K562 (cell line): ENCODE data around the gene TTC33. TPM values are rescaled to one million over a fixed set of nuclear protein-coding genes. Genes with fewer than 3 reads are reported as not detected.

ENCODE experiments used
- ATAC-seq: fragments of 200-7000 bp; cut with Tn5 transposase; 3 replicates; pipeline ENCODE4 v1.9.1; 2020; ENCODE audit warnings: moderate library complexity
- BruUV-seq: library from RNA; stranded (reverse); fragments of 400-500 nt; replicated peaks from 2 replicates; lab custom pipeline; 2021; lab: Mats Ljungman, UMichigan
- CTCF ChIA-PET: fragments of 300-600 bp; formaldehyde crosslinking; extraction: SDS; loops from one replicate; lab custom pipeline; 2021; ENCODE audit warnings: low intra/inter-chr PET ratio; lab: Yijun Ruan, JAX
- POLR2A ChIA-PET: fragments of 300-600, 350-650 bp; sonication (Branson Sonifier 250); formaldehyde crosslinking; extraction: SDS; loops from one replicate; lab custom pipeline; 2021; ENCODE audit warnings: antibody characterized with exemption, inconsistent platforms; lab: Yijun Ruan, JAX
- DNase-seq, 4 experiments: peaks; one replicate each; pipeline versions ENCODE4 v3.0.0 to v3.0.0-alpha.2; 2011 to 2018; ENCODE audit warnings: low spot score in 3 of 4, mixed read lengths in 3 of 4; ENCODE audit errors: extremely low read depth in 1 of 4
- FAIRE-seq: peaks from 2 replicates; lab custom pipeline; 2011; peaks lifted over from hg19 to GRCh38; lab: Jason Lieb, UNC
- H2AFZ ChIP-seq: 2 replicates; pipeline ENCODE4 v1.6.0; 2011; ENCODE audit warnings: low read depth, low read length, control low read depth, inconsistent platforms
- H3K27ac ChIP-seq: fragments of 200-600 bp; 3 replicates; pipeline ENCODE4 v1.8.0; 2011; ENCODE audit warnings: low read depth, mild to moderate bottlenecking, control low read depth, inconsistent platforms, low read length, moderate library complexity, mixed read lengths; ENCODE audit errors: extremely low read depth
- H3K27me3 ChIP-seq, 2 experiments: fragments of 300-600 bp in 1 of 2; 2 replicates in 1 of 2; 3 replicates in 1 of 2; pipeline versions ENCODE4 v1.6.0 to v1.8.0; 2011; ENCODE audit warnings: inconsistent platforms in 2 of 2, low read length in 2 of 2, mild to moderate bottlenecking in 1 of 2, mixed read lengths in 1 of 2, moderate library complexity in 1 of 2; ENCODE audit not compliant: control insufficient read depth in 2 of 2, insufficient read depth in 2 of 2
- H3K36me3 ChIP-seq: fragments of 300-600 bp; 3 replicates; pipeline ENCODE4 v1.8.0; 2011; ENCODE audit warnings: mild to moderate bottlenecking, low read length, inconsistent platforms; ENCODE audit not compliant: control insufficient read depth, insufficient read depth
- H3K4me1 ChIP-seq, 2 experiments: fragments of 200-600 bp in 1 of 2; replicated peaks in 1 of 2; 2 replicates in 1 of 2; 3 replicates in 1 of 2; pipeline versions ENCODE4 v1.5.1 to v1.8.0; 2011; ENCODE audit warnings: inconsistent platforms in 2 of 2, low read length in 2 of 2, mild to moderate bottlenecking in 1 of 2, mixed read lengths in 1 of 2, moderate library complexity in 1 of 2; ENCODE audit not compliant: control insufficient read depth in 2 of 2, insufficient read depth in 2 of 2
- H3K4me2 ChIP-seq: 2 replicates; pipeline ENCODE4 v1.6.1; 2011; ENCODE audit warnings: low read length, control low read depth, inconsistent platforms, mixed read lengths; ENCODE audit not compliant: insufficient read depth
- H3K4me3 ChIP-seq: fragments of 200-600 bp; sonication (generic), shearing (Covaris generic); 2 replicates; pipeline ENCODE4 v1.5.1; 2016; ENCODE audit warnings: control low read depth, inconsistent platforms
- H3K79me2 ChIP-seq: fragments of 200-600 bp; 3 replicates; pipeline ENCODE4 v1.8.0; 2011; ENCODE audit warnings: low read length, inconsistent platforms; ENCODE audit not compliant: control insufficient read depth, insufficient read depth
- H3K9ac ChIP-seq, 2 experiments: 2 replicates each; pipeline versions ENCODE4 v1.6.0 to v1.6.1; 2011; ENCODE audit warnings: low read depth in 2 of 2, low read length in 2 of 2, control low read depth in 1 of 2, inconsistent platforms in 1 of 2, mild to moderate bottlenecking in 1 of 2, mixed read lengths in 1 of 2; ENCODE audit not compliant: insufficient read depth in 1 of 2
- H3K9me1 ChIP-seq: one replicate; pipeline ENCODE4 v1.6.0; 2011; ENCODE audit warnings: inconsistent platforms, mild to moderate bottlenecking, low read length, moderate library complexity; ENCODE audit not compliant: control insufficient read depth, insufficient read depth
- H3K9me3 ChIP-seq: replicated peaks from 2 replicates; pipeline ENCODE4 v1.5.1; 2011; ENCODE audit warnings: low read depth, low read length, inconsistent platforms; ENCODE audit not compliant: control insufficient read depth, insufficient read depth
- H4K20me1 ChIP-seq: replicated peaks from 2 replicates; pipeline ENCODE4 v1.6.1; 2011; ENCODE audit warnings: low read length, inconsistent platforms, mixed read lengths; ENCODE audit not compliant: control insufficient read depth, insufficient read depth
- AFF4 ChIP-seq: sonication (generic); formaldehyde crosslinking; IDR thresholded peaks from 2 replicates; pipeline ENCODE4 v1.8.0; 2023; ENCODE audit warnings: mild to moderate bottlenecking, missing genetic modification reagents
- CEBPB ChIP-seq: fragments of 450-650 bp; IDR thresholded peaks from 2 replicates; pipeline ENCODE4 v1.6.1; 2016; ENCODE audit warnings: missing genetic modification characterization, missing compliant biosample characterization
- MYBL2 ChIP-seq, 2 experiments: fragments of 450-650 bp in 1 of 2; sonication (generic) in 1 of 2; formaldehyde crosslinking in 1 of 2; IDR thresholded peaks; 2 replicates each; pipeline versions ENCODE4 v1.6.1 to v1.8.1; 2017 to 2022; ENCODE audit warnings: borderline replicate concordance in 1 of 2, inconsistent platforms in 1 of 2, low read depth in 1 of 2, mild to moderate bottlenecking in 1 of 2, missing genetic modification reagents in 1 of 2, moderate library complexity in 1 of 2
- NONO ChIP-seq, 2 experiments: fragments of 200-400 bp in 1 of 2; fragments of 450-650 bp in 1 of 2; formaldehyde crosslinking in 1 of 2; IDR thresholded peaks; 2 replicates each; pipeline ENCODE4 v1.6.1; 2017; ENCODE audit warnings: low read depth in 2 of 2, mild to moderate bottlenecking in 2 of 2, moderate library complexity in 2 of 2, low read length in 1 of 2
- POLR2A ChIP-seq: fragments of 450-650 bp; conservative IDR thresholded peaks from 2 replicates; pipeline ENCODE4 v1.6.1; 2016
- RBM22 ChIP-seq: fragments of 200-400 bp; formaldehyde crosslinking; IDR thresholded peaks from 2 replicates; pipeline ENCODE4 v1.6.1; 2018; ENCODE audit warnings: low read length, low read depth; ENCODE audit not compliant: poor library complexity, severe bottlenecking
- SOX6 ChIP-seq: fragments of 450-650 bp; IDR thresholded peaks from 2 replicates; pipeline ENCODE4 v1.6.1; 2014; ENCODE audit warnings: mild to moderate bottlenecking
- WGBS: fragments of 100-300 bp; shearing (Covaris generic); methylation state at CpG from one replicate; pipeline ENCODE4 v1.1.6; 2016; ENCODE audit warnings: low coverage, mixed read lengths; ENCODE audit not compliant: insufficient coverage; ENCODE audit errors: missing lambda C conversion rate; 5-methylcytosine and 5-hydroxymethylcytosine counted together
- in situ Hi-C: fragments of 300-500 bp; cut with MboI; formaldehyde crosslinking; loops from 4 replicates; pipeline ENCODE4 v1.15.0; 2018; ENCODE audit warnings: inconsistent platforms, mixed read lengths
- intact Hi-C: fragments of 100-400 bp; cut with micrococcal nuclease; formaldehyde crosslinking; loops from 2 replicates; pipeline ENCODE4 v1.14.2; 2022
- polyA plus RNA-seq, 8 experiments: library from polyadenylated mRNA; depleted of rRNA in 4 of 8; stranded (reverse) in 5 of 8; unstranded in 3 of 8; fragments of >200 nt; fragmentation: Nextera tagmentation in 2 of 8; fragmentation: Illumina TruSeq in 1 of 8; extraction: Ambion mirVana in 2 of 8; extraction: Trizol in 1 of 8; gene quantifications; 2 replicates each; pipeline versions ENCODE4 v1.2.1 to v1.2.3, GENCODE V29; 2011 to 2014; ENCODE audit warnings: inconsistent platforms in 1 of 8, missing spikeins in 1 of 8
- total RNA-seq, 7 experiments: library from RNA; depleted of rRNA in 6 of 7; stranded (reverse); fragments of >200 nt in 6 of 7; fragmentation: Illumina TruSeq in 2 of 7; extraction: Trizol in 2 of 7; gene quantifications; 2 replicates each; pipeline versions ENCODE4 v1.2.1 to v1.2.3, GENCODE V29; 2011 to 2021; ENCODE audit warnings: low replicate concordance in 1 of 7

TTC33 gene
- total and polyA plus RNA-seq, 9 of the 15 experiments (the other 6 are each of a cell fraction or from before 2014, with no cell fraction given): 11.5 to 24.9 (median 21.1) TPM

DNA sequence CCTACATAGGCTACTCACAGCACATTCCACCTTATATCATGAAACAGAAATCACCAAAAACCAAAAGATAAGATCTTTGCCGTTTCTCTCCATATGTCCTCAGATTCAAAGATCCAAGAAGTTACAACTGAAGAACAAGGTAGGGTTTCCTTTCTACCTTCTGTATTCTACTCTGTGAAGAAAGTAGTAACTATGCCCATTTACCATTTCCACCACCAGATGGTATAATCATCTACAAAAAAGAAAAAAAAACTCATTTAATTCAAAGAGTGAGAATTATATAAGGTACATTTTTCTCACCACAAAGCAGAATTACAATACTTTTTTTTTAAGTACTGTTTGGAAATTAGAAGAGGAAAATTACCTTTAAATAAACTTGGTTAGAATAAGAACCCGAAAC is 248.7 kb downstream of the TTC33 start (continued):
- TF ChIP-seq AFF4 (CRISPR knock-in tag): no peak
- no peak for TF ChIP-seq CEBPB

GRCh38 chr5:40505031-40505430 is 250.7 kb downstream of the TTC33 start:
- Histone ChIP-seq H3K9me3 (no peaks in the 10 kb centered on the region), H3K4me1 (no peaks in the 10 kb centered on the region), H3K79me2 (no peaks in the 10 kb centered on the region), H3K36me3 (no peaks in the 10 kb centered on the region), H3K9me1 (no peaks in the 10 kb centered on the region), H2AFZ (no peak overlapping the region), H3K4me2 (no peak overlapping the region), H3K27ac (no peak overlapping the region), H4K20me1 (no peaks in the 10 kb centered on the region), H3K4me3 (no peak overlapping the region), H3K27me3 (no peaks in the 10 kb centered on the region), H3K9ac (no peak overlapping the region)
- intact Hi-C loops (no loop called here), in situ Hi-C loops (no loop called here)
- ATAC-seq: no peak
- no peak for FAIRE-seq
- POLR2A ChIA-PET: no interaction called here
- DNase-seq: no peak
- CTCF ChIA-PET: no interaction called here
- no TSS peak for BruUV-seq
- TF ChIP-seq MYBL2 (IDR thresholded peaks at IDR 0.05; ENCODE audit: low read depth) (no peak), MYBL2 (CRISPR knock-in tag; IDR thresholded peaks at IDR 0.05; ENCODE audit: borderline replicate concordance) (no peak), SOX6 (no peak), POLR2A (no peak), RBM22 (no peak), NONO (IDR thresholded peaks at IDR 0.05; ENCODE audit: low read depth in 2 of 2, low read length in 1 of 2) (no peak)
- WGBS: 0% methylated on average over 4 of the region's 4 CpGs
